SK-N-SH (cell line): ENCODE measurements around the gene SLC9A8. TPM values are rescaled to one million over a fixed set of nuclear protein-coding genes. Genes with fewer than 3 reads are reported as not detected.

Experiments used
- CTCF ChIA-PET: fragments of 300-600, 350-600 bp; formaldehyde crosslinking; extraction: SDS; loops from one replicate; lab custom pipeline; 2021; lab: Yijun Ruan, JAX
- POLR2A ChIA-PET: fragments of 350-600 bp; sonication (Branson Sonifier 250); formaldehyde crosslinking; extraction: SDS; loops from one replicate; lab custom pipeline; 2020; ENCODE audit warnings: antibody characterized with exemption, inconsistent platforms; lab: Yijun Ruan, JAX
- DNase-seq: peaks from one replicate; pipeline ENCODE4 v3.0.0; 2012
- H2AFZ ChIP-seq: fragments of 200-600 bp; sonication (generic); 2 replicates; pipeline ENCODE4 v1.8.1; 2016; ENCODE audit warnings: antibody characterized with exemption, mild to moderate bottlenecking, low read depth
- H3F3A ChIP-seq: fragments of 200-600 bp; sonication (generic); replicated peaks from 2 replicates; pipeline ENCODE3; 2016; ENCODE audit warnings: antibody characterized with exemption, mild to moderate bottlenecking; ENCODE audit not compliant: insufficient read depth
- H3K27ac ChIP-seq, 2 experiments: fragments of 200-500 bp in 1 of 2; fragments of 200-600 bp in 1 of 2; sonication (Bioruptor generic) in 1 of 2; sonication (generic), shearing (Covaris generic) in 1 of 2; 2 replicates each; pipeline versions ENCODE4 v1.5.1 to v1.6.1; 2014 to 2016; ENCODE audit warnings: low read depth in 2 of 2, inconsistent platforms in 1 of 2, low read length in 1 of 2, mild to moderate bottlenecking in 1 of 2, mixed read lengths in 1 of 2
- H3K27me3 ChIP-seq: fragments of 200-600 bp; sonication (generic), shearing (Covaris generic); 2 replicates; pipeline ENCODE4 v1.6.1; 2016; ENCODE audit warnings: mixed run types; ENCODE audit not compliant: insufficient read depth
- H3K36me3 ChIP-seq, 2 experiments: fragments of 200-500 bp in 1 of 2; fragments of 200-600 bp in 1 of 2; sonication (Bioruptor generic) in 1 of 2; sonication (generic) in 1 of 2; replicated peaks in 1 of 2; 2 replicates each; pipeline versions ENCODE3 to v1.5.1; 2014 to 2016; ENCODE audit warnings: low read length in 1 of 2, mild to moderate bottlenecking in 1 of 2; ENCODE audit not compliant: insufficient read depth in 2 of 2, control insufficient read depth in 1 of 2
- H3K4me1 ChIP-seq, 2 experiments: fragments of 200-500 bp in 1 of 2; fragments of 200-600 bp in 1 of 2; sonication (Bioruptor generic) in 1 of 2; sonication (generic), shearing (Covaris generic) in 1 of 2; 2 replicates each; pipeline versions ENCODE4 v1.5.1 to v1.6.1; 2014 to 2016; ENCODE audit warnings: low read depth in 1 of 2, low read length in 1 of 2, mixed run types in 1 of 2; ENCODE audit not compliant: insufficient read depth in 2 of 2, control insufficient read depth in 1 of 2
- H3K4me2 ChIP-seq: fragments of 200-600 bp; sonication (generic), shearing (Covaris generic); 2 replicates; pipeline ENCODE4 v1.6.1; 2017; ENCODE audit warnings: mixed run types
- H3K4me3 ChIP-seq, 2 experiments: fragments of 200-500 bp in 1 of 2; fragments of 200-600 bp in 1 of 2; sonication (Bioruptor generic) in 1 of 2; sonication (generic), shearing (Covaris generic) in 1 of 2; 2 replicates each; pipeline versions ENCODE4 v1.5.1 to v1.8.1; 2014 to 2016; ENCODE audit warnings: low read depth in 2 of 2, inconsistent platforms in 1 of 2, low read length in 1 of 2, mild to moderate bottlenecking in 1 of 2, mixed read lengths in 1 of 2, moderate library complexity in 1 of 2
- H3K79me2 ChIP-seq: fragments of 200-600 bp; sonication (generic); 2 replicates; pipeline ENCODE4 v1.8.1; 2017; ENCODE audit warnings: mild to moderate bottlenecking; ENCODE audit not compliant: insufficient read depth
- H3K9ac ChIP-seq: fragments of 200-600 bp; sonication (generic); 2 replicates; pipeline ENCODE4 v1.6.1; 2017; ENCODE audit warnings: mixed run types
- H3K9me2 ChIP-seq: fragments of 200-600 bp; sonication (generic); 2 replicates; pipeline ENCODE4 v1.6.1; 2017; ENCODE audit warnings: mixed run types
- H3K9me3 ChIP-seq: fragments of 200-600 bp; sonication (generic); 2 replicates; pipeline ENCODE4 v1.6.1; 2017; ENCODE audit warnings: mixed run types, mild to moderate bottlenecking, moderate library complexity
- H4K20me1 ChIP-seq: fragments of 200-600 bp; sonication (generic); 2 replicates; pipeline ENCODE4 v1.6.1; 2017; ENCODE audit warnings: mild to moderate bottlenecking, mixed run types; ENCODE audit not compliant: insufficient read depth
- ELF1 ChIP-seq: IDR thresholded peaks from 2 replicates; pipeline ENCODE4 v1.4.0; 2012
- EP300 ChIP-seq, 2 experiments: IDR thresholded peaks; 2 replicates each; pipeline versions ENCODE4 v1.4.0 to v1.6.1; 2012; ENCODE audit warnings: borderline replicate concordance in 1 of 2, low read depth in 1 of 2, low read length in 1 of 2
- FOXJ3 ChIP-seq: sonication (generic); formaldehyde crosslinking; IDR thresholded peaks from 2 replicates; pipeline ENCODE4 v1.5.1; 2020; ENCODE audit warnings: mild to moderate bottlenecking, missing genetic modification reagents
- FOXM1 ChIP-seq: IDR thresholded peaks from 2 replicates; pipeline ENCODE4 v1.4.0; 2012; ENCODE audit warnings: low read depth, mild to moderate bottlenecking
- GABPA ChIP-seq: IDR thresholded peaks from 2 replicates; pipeline ENCODE4 v1.4.0; 2012; ENCODE audit warnings: low read depth, mild to moderate bottlenecking
- GATA2 ChIP-seq: sonication (generic); formaldehyde crosslinking; IDR thresholded peaks from 2 replicates; pipeline ENCODE4 v1.5.0; 2020; ENCODE audit warnings: mild to moderate bottlenecking, missing genetic modification reagents
- IRF3 ChIP-seq: fragments of 150-350 bp; IDR thresholded peaks from 2 replicates; pipeline ENCODE4 v1.6.1; 2016; ENCODE audit warnings: mild to moderate bottlenecking, low read depth, low read length
- MAX ChIP-seq: IDR thresholded peaks from 2 replicates; pipeline ENCODE4 v1.4.0; 2012; ENCODE audit warnings: low read depth
- MEF2A ChIP-seq: IDR thresholded peaks from 2 replicates; pipeline ENCODE4 v1.4.0; 2012; ENCODE audit warnings: low read depth, borderline replicate concordance
- NFIC ChIP-seq: IDR thresholded peaks from 2 replicates; pipeline ENCODE4 v1.4.0; 2012; ENCODE audit warnings: borderline replicate concordance
- NRF1 ChIP-seq: IDR thresholded peaks from 2 replicates; pipeline ENCODE4 v1.6.1; 2012; ENCODE audit warnings: low read depth, mild to moderate bottlenecking, low read length
- POLR2AphosphoS5 ChIP-seq: IDR thresholded peaks from 2 replicates; pipeline ENCODE4 v1.6.1; 2012; ENCODE audit warnings: low read depth, low read length
- RAD21 ChIP-seq: IDR thresholded peaks from 2 replicates; pipeline ENCODE4 v1.6.1; 2012; ENCODE audit warnings: mild to moderate bottlenecking, low read length
- RCOR1 ChIP-seq: fragments of 150-350 bp; IDR thresholded peaks from 2 replicates; pipeline ENCODE4 v1.6.1; 2017; ENCODE audit warnings: antibody characterized with exemption, low read length
- REST ChIP-seq: IDR thresholded peaks from 2 replicates; pipeline ENCODE4 v1.6.1; 2012; ENCODE audit warnings: mild to moderate bottlenecking, low read depth, low read length, moderate library complexity
- RXRA ChIP-seq: IDR thresholded peaks from 2 replicates; pipeline ENCODE4 v1.4.0; 2012; ENCODE audit warnings: low read depth, mild to moderate bottlenecking, borderline replicate concordance
- SIN3A ChIP-seq: IDR thresholded peaks from 2 replicates; pipeline ENCODE4 v1.6.1; 2012; ENCODE audit warnings: low read depth, mild to moderate bottlenecking, low read length, moderate library complexity, borderline replicate concordance
- USF2 ChIP-seq: fragments of 150-350 bp; IDR thresholded peaks from 2 replicates; pipeline ENCODE4 v1.6.1; 2017; ENCODE audit warnings: antibody characterized with exemption, low read length, low read depth, borderline replicate concordance
- WGBS: methylation state at CpG from one replicate; pipeline ENCODE4 v1.1.6; 2017; ENCODE audit warnings: low lambda C conversion rate; 5-methylcytosine and 5-hydroxymethylcytosine counted together
- polyA plus RNA-seq, 3 experiments: library from polyadenylated mRNA; depleted of rRNA; stranded (reverse); fragments of >200 nt; gene quantifications; 2 replicates each; pipeline ENCODE4 v1.2.3, GENCODE V29; 2012
- TF ChIP-seq, protein P1 (sequence below): IDR thresholded peaks from 2 replicates; pipeline ENCODE4 v1.4.0; 2012; ENCODE audit warnings: low read depth, borderline replicate concordance
- TF ChIP-seq, protein P2 (sequence below): fragments of 200-600 bp; sonication (generic); IDR thresholded peaks from 2 replicates; pipeline ENCODE4 v1.6.1; 2017; ENCODE audit warnings: antibody characterized with exemption, mild to moderate bottlenecking, moderate library complexity
- TF ChIP-seq, protein P3 (sequence below): IDR thresholded peaks from 2 replicates; pipeline ENCODE4; 2012

SLC9A8 gene
- polyA plus RNA-seq, 1 of the 3 experiments (the other 2 are of a cell fraction): 3.4 TPM

DNA sequence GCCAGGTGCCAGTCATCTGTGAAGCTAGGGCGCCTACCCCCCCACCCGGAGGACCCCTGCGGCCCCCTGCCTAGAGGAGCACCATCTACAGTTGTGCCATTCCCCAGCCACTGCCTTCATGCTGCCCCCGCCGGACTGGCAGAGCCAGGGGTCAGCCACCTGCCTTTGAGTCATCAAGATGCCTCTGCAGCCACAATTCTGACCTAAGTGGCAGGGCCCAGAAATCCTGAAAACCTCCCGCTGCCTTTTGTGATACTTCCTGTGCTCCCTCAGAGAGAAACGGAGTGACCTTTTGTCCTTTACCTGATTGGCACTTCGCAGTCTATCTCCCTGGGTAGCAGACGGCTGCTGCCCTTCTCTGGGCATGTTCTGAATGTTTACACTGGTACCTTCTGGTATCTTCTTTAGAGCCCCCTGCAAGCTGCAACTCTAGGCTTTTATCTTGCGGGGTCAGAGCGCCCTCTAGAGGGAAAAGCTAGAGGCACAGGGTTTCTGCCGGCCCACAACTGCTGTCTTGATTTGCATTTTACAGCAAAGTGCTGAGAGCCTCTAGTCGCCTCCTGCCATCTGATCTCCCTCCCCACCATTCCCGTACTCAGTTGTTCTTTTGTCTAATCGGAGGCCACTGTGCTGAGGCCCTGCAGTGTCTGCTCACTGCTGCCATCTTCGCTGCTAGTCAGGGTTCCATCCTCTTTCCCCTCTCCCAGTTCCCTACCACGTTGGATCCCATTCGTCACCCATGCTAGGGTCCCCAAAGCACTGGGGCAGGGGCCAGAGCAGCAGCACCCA lies 75.8 kb downstream of the SLC9A8 start:
- ChIA-PET CTCF (interaction anchor here (0.6 to 9.6 kb wide), 46 partner anchors 8 to 569 kb away, joined by 3 to 131 read pairs (median 4); partner anchors contain the start of gene SLC9A8), POLR2A (no interaction called here)
- Histone ChIP-seq H4K20me1 (0 out of 2 replicates have a peak, but pooled peaks cover 5% of the 10 kb centered on the region), H3K4me2 (no peak overlapping the region), H3K4me1 (peaks cover 0 to 8% of the 10 kb centered on the region in 2 experiments; a peak in 1 of 4 replicates), H3K9me3 (no peaks in the 10 kb centered on the region), H2AFZ (no peak overlapping the region), H3K36me3 (peaks cover 0 to 27% of the 10 kb centered on the region in 2 experiments), H3K9ac (no peak overlapping the region), H3K9me2 (no peaks in the 10 kb centered on the region), H3K4me3 (peak overlapping the region in 1 of 2 experiments; percentile 55; a peak in 1 of 4 replicates), H3K27ac (no peak overlapping the region; a peak in 1 of 4 replicates), H3K27me3 (no peaks in the 10 kb centered on the region), H3K79me2 (no peaks in the 10 kb centered on the region), H3F3A (peaks cover 5% of the 10 kb centered on the region)
- DNase-seq: peak; percentile 85
- 47% methylated on average over 15 of the region's 18 CpGs for WGBS
- TF ChIP-seq, protein P1, sequence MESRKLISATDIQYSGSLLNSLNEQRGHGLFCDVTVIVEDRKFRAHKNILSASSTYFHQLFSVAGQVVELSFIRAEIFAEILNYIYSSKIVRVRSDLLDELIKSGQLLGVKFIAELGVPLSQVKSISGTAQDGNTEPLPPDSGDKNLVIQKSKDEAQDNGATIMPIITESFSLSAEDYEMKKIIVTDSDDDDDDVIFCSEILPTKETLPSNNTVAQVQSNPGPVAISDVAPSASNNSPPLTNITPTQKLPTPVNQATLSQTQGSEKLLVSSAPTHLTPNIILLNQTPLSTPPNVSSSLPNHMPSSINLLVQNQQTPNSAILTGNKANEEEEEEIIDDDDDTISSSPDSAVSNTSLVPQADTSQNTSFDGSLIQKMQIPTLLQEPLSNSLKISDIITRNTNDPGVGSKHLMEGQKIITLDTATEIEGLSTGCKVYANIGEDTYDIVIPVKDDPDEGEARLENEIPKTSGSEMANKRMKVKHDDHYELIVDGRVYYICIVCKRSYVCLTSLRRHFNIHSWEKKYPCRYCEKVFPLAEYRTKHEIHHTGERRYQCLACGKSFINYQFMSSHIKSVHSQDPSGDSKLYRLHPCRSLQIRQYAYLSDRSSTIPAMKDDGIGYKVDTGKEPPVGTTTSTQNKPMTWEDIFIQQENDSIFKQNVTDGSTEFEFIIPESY: no peak
- no peak for TF ChIP-seq USF2
- peak; percentile 87 for TF ChIP-seq RAD21
- TF ChIP-seq SIN3A: no peak
- no peak for TF ChIP-seq REST
- TF ChIP-seq IRF3: no peak
- no peak for TF ChIP-seq NRF1
- no peak for TF ChIP-seq RXRA
- no peak for TF ChIP-seq POLR2AphosphoS5
- no peak for TF ChIP-seq ELF1
- TF ChIP-seq EP300 (IDR thresholded peaks at IDR 0.05; ENCODE audit: borderline replicate concordance in 1 of 2, low read depth in 1 of 2, low read length in 1 of 2): peak in 1 of 2 experiments; percentile 37; a peak in 1 of 4 replicates
- TF ChIP-seq RCOR1: no peak
- no peak for TF ChIP-seq FOXM1
- no peak for TF ChIP-seq MAX
- no peak for TF ChIP-seq FOXJ3
- TF ChIP-seq, protein P2, sequence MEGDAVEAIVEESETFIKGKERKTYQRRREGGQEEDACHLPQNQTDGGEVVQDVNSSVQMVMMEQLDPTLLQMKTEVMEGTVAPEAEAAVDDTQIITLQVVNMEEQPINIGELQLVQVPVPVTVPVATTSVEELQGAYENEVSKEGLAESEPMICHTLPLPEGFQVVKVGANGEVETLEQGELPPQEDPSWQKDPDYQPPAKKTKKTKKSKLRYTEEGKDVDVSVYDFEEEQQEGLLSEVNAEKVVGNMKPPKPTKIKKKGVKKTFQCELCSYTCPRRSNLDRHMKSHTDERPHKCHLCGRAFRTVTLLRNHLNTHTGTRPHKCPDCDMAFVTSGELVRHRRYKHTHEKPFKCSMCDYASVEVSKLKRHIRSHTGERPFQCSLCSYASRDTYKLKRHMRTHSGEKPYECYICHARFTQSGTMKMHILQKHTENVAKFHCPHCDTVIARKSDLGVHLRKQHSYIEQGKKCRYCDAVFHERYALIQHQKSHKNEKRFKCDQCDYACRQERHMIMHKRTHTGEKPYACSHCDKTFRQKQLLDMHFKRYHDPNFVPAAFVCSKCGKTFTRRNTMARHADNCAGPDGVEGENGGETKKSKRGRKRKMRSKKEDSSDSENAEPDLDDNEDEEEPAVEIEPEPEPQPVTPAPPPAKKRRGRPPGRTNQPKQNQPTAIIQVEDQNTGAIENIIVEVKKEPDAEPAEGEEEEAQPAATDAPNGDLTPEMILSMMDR: peak; percentile 95
- no peak for TF ChIP-seq GATA2
- no peak for TF ChIP-seq GABPA
- TF ChIP-seq, protein P3, sequence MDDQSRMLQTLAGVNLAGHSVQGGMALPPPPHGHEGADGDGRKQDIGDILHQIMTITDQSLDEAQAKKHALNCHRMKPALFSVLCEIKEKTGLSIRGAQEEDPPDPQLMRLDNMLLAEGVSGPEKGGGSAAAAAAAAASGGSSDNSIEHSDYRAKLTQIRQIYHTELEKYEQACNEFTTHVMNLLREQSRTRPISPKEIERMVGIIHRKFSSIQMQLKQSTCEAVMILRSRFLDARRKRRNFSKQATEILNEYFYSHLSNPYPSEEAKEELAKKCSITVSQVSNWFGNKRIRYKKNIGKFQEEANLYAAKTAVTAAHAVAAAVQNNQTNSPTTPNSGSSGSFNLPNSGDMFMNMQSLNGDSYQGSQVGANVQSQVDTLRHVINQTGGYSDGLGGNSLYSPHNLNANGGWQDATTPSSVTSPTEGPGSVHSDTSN: no peak
- no peak for TF ChIP-seq MEF2A
- no peak for TF ChIP-seq NFIC
